GM10266 (cell line): ENCODE data around the gene IGLL5.
"Not testable (repeated sequence)": the region's sequence is repeated elsewhere in the genome, so short reads cannot be mapped to it uniquely, and the experiment has no call there.

Experiments used
- DNase-seq: peaks from one replicate; pipeline ENCODE4 v3.0.0; 2012; ENCODE audit errors: extremely low spot score
- CTCF ChIP-seq: IDR thresholded peaks from 2 replicates; pipeline ENCODE4 v1.5.1; 2012; ENCODE audit warnings: mild to moderate bottlenecking, low read depth; ENCODE audit not compliant: control insufficient read depth, insufficient read depth; ENCODE audit errors: missing control alignments

The IGLL5 gene

GRCh38 chr22:22918297-22918965 lies 30.8 kb downstream of the IGLL5 start:
- no peak for TF ChIP-seq CTCF
- no peak for DNase-seq

GRCh38 chr22:22919041-22919440 lies 31.4 kb downstream of the IGLL5 start:
- no peak for TF ChIP-seq CTCF
- DNase-seq = no peak

GRCh38 chr22:22920104-22920654 lies 32.6 kb downstream of the IGLL5 start:
- no peak for DNase-seq
- TF ChIP-seq CTCF = no peak

GRCh38 chr22:22920910-22921550 lies 33.4 kb downstream of the IGLL5 start:
- no peak for TF ChIP-seq CTCF
- DNase-seq = no peak

GRCh38 chr22:22921575-22921974 lies 34.0 kb downstream of the IGLL5 start:
- no peak for TF ChIP-seq CTCF
- DNase-seq = no peak

- not testable (repeated sequence) for DNase-seq
These were observed 34.7 kb downstream of the IGLL5 start for GRCh38 chr22:22922092-22922953.

GRCh38 chr22:22922954-22923319 lies 35.3 kb downstream of the IGLL5 start:
- TF ChIP-seq CTCF = no peak
- DNase-seq = no peak
